GM23248 (cell line): ENCODE results near the gene C4B.

Experiments
- EZH2 ChIP-seq: fragments of 200-600 bp; sonication (generic); IDR thresholded peaks from 2 replicates; pipeline ENCODE4 v1.6.1; 2018; ENCODE audit warnings: antibody characterized with exemption, mild to moderate bottlenecking; ENCODE audit not compliant: insufficient read depth, poor library complexity, severe bottlenecking
- EZH2phosphoT487 ChIP-seq: fragments of 200-600 bp; sonication (generic); IDR thresholded peaks from 2 replicates; pipeline ENCODE4 v1.6.1; 2018; ENCODE audit warnings: antibody characterized with exemption, moderate library complexity, mild to moderate bottlenecking, low read depth; ENCODE audit not compliant: insufficient read depth

DNA sequence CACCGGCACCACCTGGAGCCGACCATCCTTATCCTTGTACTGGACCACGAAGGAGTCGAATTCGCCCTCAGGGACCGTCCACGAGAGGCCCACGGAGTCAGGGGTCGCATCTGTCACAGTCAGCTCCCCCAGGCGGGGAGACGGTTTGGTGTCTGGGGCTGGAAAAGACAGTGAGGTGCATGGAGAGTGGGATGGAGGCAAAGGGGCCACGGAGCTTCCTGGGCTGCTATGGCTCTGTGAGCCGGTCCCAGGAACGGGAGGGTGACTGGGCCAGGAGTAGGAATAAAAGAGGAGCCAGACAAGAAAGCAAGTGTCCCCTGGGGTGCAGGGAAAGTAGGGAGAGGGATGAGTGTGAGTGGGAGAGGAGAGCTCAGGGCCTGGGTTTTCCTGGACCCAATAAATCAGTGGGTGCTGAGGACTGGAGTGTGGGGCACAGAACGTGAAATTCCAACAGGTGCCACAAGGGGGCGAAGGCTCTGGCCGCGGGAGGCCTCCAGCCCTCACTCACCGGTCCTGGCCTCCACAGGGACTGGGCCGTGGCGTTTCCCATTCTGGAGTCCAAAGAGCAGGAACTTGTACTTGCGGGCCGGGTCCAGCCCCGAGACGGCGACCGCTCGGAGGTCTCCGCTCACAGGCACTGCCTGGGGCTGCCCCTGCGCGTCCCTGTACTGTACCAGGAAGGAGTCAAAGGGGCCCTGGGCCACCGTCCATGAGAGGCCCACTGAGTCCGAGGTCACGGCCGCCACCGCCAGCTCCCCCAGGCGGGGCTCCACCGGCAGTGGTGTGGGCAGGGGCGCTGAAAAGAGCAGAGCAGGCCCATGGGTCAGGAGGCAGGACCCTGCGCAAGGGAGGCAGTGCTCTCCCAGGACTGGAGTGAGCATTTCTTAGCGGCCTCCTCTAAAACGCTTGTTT, 33.5 kb downstream of the C4B start:
- TF ChIP-seq EZH2: no peak
- TF ChIP-seq EZH2phosphoT487: no peak
